ENCODE measurements around the gene SETSIP.
"Not testable (repeated sequence)": the region's sequence is repeated elsewhere in the genome, so short reads cannot be mapped to it uniquely, and the experiment has no call there.

The SETSIP gene

GRCh38 chr1:92075311-92075710 is at the start of gene SETSIP:
Gene SETSIP (minus strand): TSS chr1:92075411. CDS start chr1:92075411, 0 bp downstream.
- DNase-seq (ENCODE audit: low spot score): no peak

GRCh38 chr1:92123868-92124267 is 48.7 kb upstream of the SETSIP start:
- no peak for DNase-seq (ENCODE audit: low spot score)

GRCh38 chr1:92118826-92119225 is 43.6 kb upstream of the SETSIP start:
- no peak for DNase-seq (ENCODE audit: low spot score)

- DNase-seq (ENCODE audit: low spot score): no peak
Measured at GRCh38 chr1:92117526-92117925, 42.3 kb upstream of the SETSIP start.

- DNase-seq (ENCODE audit: low spot score): no peak
Measured at GRCh38 chr1:92108631-92109030, 33.4 kb upstream of the SETSIP start.

GRCh38 chr1:92105546-92106081 is 30.4 kb upstream of the SETSIP start:
- no peak for DNase-seq (ENCODE audit: low spot score)

GRCh38 chr1:92096317-92096716 is 21.1 kb upstream of the SETSIP start:
- no peak for DNase-seq (ENCODE audit: low spot score)

- no peak for DNase-seq (ENCODE audit: low spot score)
Measured at GRCh38 chr1:92095874-92096273, 20.7 kb upstream of the SETSIP start.

- DNase-seq (ENCODE audit: low spot score): no peak
Measured at GRCh38 chr1:92094595-92094994, 19.4 kb upstream of the SETSIP start.

GRCh38 chr1:92094090-92094489 is 18.9 kb upstream of the SETSIP start:
- no peak for DNase-seq (ENCODE audit: low spot score)

GRCh38 chr1:92091625-92092024 is 16.4 kb upstream of the SETSIP start:
- DNase-seq (ENCODE audit: low spot score): no peak

- DNase-seq (ENCODE audit: low spot score): no peak
Measured at GRCh38 chr1:92087542-92087941, 12.3 kb upstream of the SETSIP start.

GRCh38 chr1:92085727-92086126 is 10.5 kb upstream of the SETSIP start:
- DNase-seq (ENCODE audit: low spot score): no peak

- DNase-seq (ENCODE audit: low spot score): no peak
Measured at GRCh38 chr1:92084651-92085050, 9.4 kb upstream of the SETSIP start.

GRCh38 chr1:92081031-92081430 is 5.8 kb upstream of the SETSIP start:
- DNase-seq (ENCODE audit: low spot score): no peak

- DNase-seq (ENCODE audit: low spot score): peak; percentile 73
Measured at GRCh38 chr1:92080128-92080985, 5.1 kb upstream of the SETSIP start, which contains the start of gene BTBD8. Gene BTBD8 (plus strand): TSS chr1:92080345. CDS start chr1:92080572, 227 bp downstream.

- no peak for DNase-seq (ENCODE audit: low spot score)
Measured at GRCh38 chr1:92079441-92079840, 4.2 kb upstream of the SETSIP start.

GRCh38 chr1:92078077-92078476 is 2.9 kb upstream of the SETSIP start:
- not testable (repeated sequence) for DNase-seq (ENCODE audit: low spot score)

- DNase-seq (ENCODE audit: low spot score): no peak
Measured at GRCh38 chr1:92076363-92076762, 1.2 kb upstream of the SETSIP start.

GRCh38 chr1:92074446-92074845 is 765 bp downstream of the SETSIP start:
- DNase-seq (ENCODE audit: low spot score): not testable (repeated sequence)

- no peak for DNase-seq (ENCODE audit: low spot score)
Measured at GRCh38 chr1:92070892-92071291, 4.3 kb downstream of the SETSIP start.

GRCh38 chr1:92066321-92066720 is 8.9 kb downstream of the SETSIP start:
- no peak for DNase-seq (ENCODE audit: low spot score)

GRCh38 chr1:92065042-92065441 is 10.2 kb downstream of the SETSIP start:
- DNase-seq (ENCODE audit: low spot score): peak; percentile 30

GRCh38 chr1:92051948-92052347 is 23.3 kb downstream of the SETSIP start:
- DNase-seq (ENCODE audit: low spot score): no peak
